CD4-positive, alpha-beta T cell treated with Interleukin-15 for 4 hours (primary cell): ENCODE results near the gene SLC4A5.

ENCODE experiments used
- DNase-seq: peaks from one replicate; pipeline ENCODE4 v3.0.0-alpha.2; 2020; ENCODE audit warnings: low spot score

SLC4A5 gene

GRCh38 chr2:74269667-74270066 lies 73.5 kb downstream of the SLC4A5 start:
- DNase-seq, result no peak

GRCh38 chr2:74267068-74267467 lies 76.1 kb downstream of the SLC4A5 start:
- DNase-seq, result peak; percentile 81

- no peak for DNase-seq
Measured at GRCh38 chr2:74264281-74264680, 78.9 kb downstream of the SLC4A5 start.

- DNase-seq, result no peak
Measured at GRCh38 chr2:74262681-74263080, 80.5 kb downstream of the SLC4A5 start.

GRCh38 chr2:74261204-74261864 lies 81.9 kb downstream of the SLC4A5 start:
- no peak for DNase-seq

GRCh38 chr2:74260495-74260894 lies 82.7 kb downstream of the SLC4A5 start:
- DNase-seq, result no peak

- DNase-seq, result no peak
Measured at GRCh38 chr2:74259733-74260132, 83.5 kb downstream of the SLC4A5 start.

GRCh38 chr2:74259191-74259590 lies 84.0 kb downstream of the SLC4A5 start:
- DNase-seq, result no peak

- DNase-seq, result no peak
Measured at GRCh38 chr2:74255660-74256213, 87.5 kb downstream of the SLC4A5 start.

GRCh38 chr2:74253971-74254310 lies 89.3 kb downstream of the SLC4A5 start:
- no peak for DNase-seq

- DNase-seq, result no peak
Measured at GRCh38 chr2:74253306-74253970, 89.8 kb downstream of the SLC4A5 start.

GRCh38 chr2:74252862-74253261 lies 90.4 kb downstream of the SLC4A5 start:
- DNase-seq, result no peak

GRCh38 chr2:74252036-74252435 lies 91.2 kb downstream of the SLC4A5 start:
- DNase-seq, result no peak

- peak; percentile 56 for DNase-seq
Measured at GRCh38 chr2:74250189-74250631, 93.0 kb downstream of the SLC4A5 start.

GRCh38 chr2:74249406-74250122 lies 93.7 kb downstream of the SLC4A5 start:
- DNase-seq, result no peak

- DNase-seq, result no peak
Measured at GRCh38 chr2:74246496-74247195, 96.6 kb downstream of the SLC4A5 start.

GRCh38 chr2:74244286-74244685 lies 98.9 kb downstream of the SLC4A5 start:
- DNase-seq, result no peak

- no peak for DNase-seq
Measured at GRCh38 chr2:74242354-74243071, 100.7 kb downstream of the SLC4A5 start.

- DNase-seq, result no peak
Measured at GRCh38 chr2:74239346-74239745, 103.9 kb downstream of the SLC4A5 start.

- DNase-seq, result no peak
Measured at GRCh38 chr2:74238879-74239278, 104.3 kb downstream of the SLC4A5 start.

- no peak for DNase-seq
Measured at GRCh38 chr2:74235041-74235440, 108.2 kb downstream of the SLC4A5 start.

GRCh38 chr2:74233648-74234047 lies 109.6 kb downstream of the SLC4A5 start:
- no peak for DNase-seq
